Immature natural killer cell (primary cell): ENCODE measurements around the gene SH3PXD2A. TPM values are rescaled to one million over a fixed set of nuclear protein-coding genes. Genes with fewer than 3 reads are reported as not detected.
"Not testable (repeated sequence)": the region's sequence is repeated elsewhere in the genome, so short reads cannot be mapped to it uniquely, and the experiment has no call there.

Experiments
- DNase-seq, 3 donors: peaks; one replicate each; pipeline ENCODE4 v3.0.0; 2022; ENCODE audit warnings: mixed read lengths in 1 of 3
- H3K27ac Mint-ChIP-seq, 6 donors: one replicate each; pipeline ENCODE4 v1.8.0; 2020; ENCODE audit warnings: mixed read lengths in 6 of 6, mild to moderate bottlenecking in 5 of 6, inconsistent platforms in 4 of 6, moderate library complexity in 3 of 6
- H3K27me3 Mint-ChIP-seq, 3 donors: one replicate each; pipeline ENCODE4 v1.8.0; 2020 to 2021; ENCODE audit warnings: low read depth in 3 of 3, mild to moderate bottlenecking in 3 of 3, mixed read lengths in 3 of 3, moderate library complexity in 3 of 3, inconsistent platforms in 1 of 3
- H3K36me3 Mint-ChIP-seq, 3 donors: one replicate each; pipeline ENCODE4 v1.8.0; 2020; ENCODE audit warnings: mixed read lengths in 3 of 3, inconsistent platforms in 2 of 3, mild to moderate bottlenecking in 2 of 3
- H3K4me1 Mint-ChIP-seq, 2 donors: one replicate each; pipeline ENCODE4 v1.8.0; 2020; ENCODE audit warnings: inconsistent platforms in 2 of 2, mild to moderate bottlenecking in 2 of 2, mixed read lengths in 2 of 2, moderate library complexity in 1 of 2
- H3K4me3 Mint-ChIP-seq, 5 donors: one replicate each; pipeline ENCODE4 v1.8.0; 2020; ENCODE audit warnings: mild to moderate bottlenecking in 5 of 5, mixed read lengths in 5 of 5, inconsistent platforms in 3 of 5, moderate library complexity in 3 of 5
- H3K9me3 Mint-ChIP-seq, 6 donors: one replicate each; pipeline ENCODE4 v1.8.0; 2020; ENCODE audit warnings: mild to moderate bottlenecking in 6 of 6, mixed read lengths in 6 of 6, inconsistent platforms in 4 of 6, moderate library complexity in 3 of 6
- polyA plus RNA-seq, 3 donors: library from polyadenylated mRNA; unstranded; fragments of 300-500 nt; fragmentation: Illumina TruSeq; gene quantifications; one replicate each; pipeline ENCODE4 v1.2.3, GENCODE V29; 2021

SH3PXD2A gene
- polyA plus RNA-seq, 3 donors from 2014 or later: 0.07 to 0.43 TPM; not detected in 1

- peaks cover 0 to 1% (median 0%) of the 10 kb centered on the region in 6 donors for H3K9me3 Mint-ChIP-seq
- peaks cover 23 to 27% of the 10 kb centered on the region in 2 donors for H3K4me1 Mint-ChIP-seq
- H3K27me3 Mint-ChIP-seq: peaks cover 0 to 14% (median 2%) of the 10 kb centered on the region in 3 donors
- no peak for DNase-seq
- H3K27ac Mint-ChIP-seq: no peak overlapping the region
- no peaks in the 10 kb centered on the region for H3K36me3 Mint-ChIP-seq
- H3K4me3 Mint-ChIP-seq: peak overlapping the region in 2 of 5 donors; percentile 77
These were observed 186.0 kb downstream of the SH3PXD2A start for GRCh38 chr10:103669243-103669929.

DNA sequence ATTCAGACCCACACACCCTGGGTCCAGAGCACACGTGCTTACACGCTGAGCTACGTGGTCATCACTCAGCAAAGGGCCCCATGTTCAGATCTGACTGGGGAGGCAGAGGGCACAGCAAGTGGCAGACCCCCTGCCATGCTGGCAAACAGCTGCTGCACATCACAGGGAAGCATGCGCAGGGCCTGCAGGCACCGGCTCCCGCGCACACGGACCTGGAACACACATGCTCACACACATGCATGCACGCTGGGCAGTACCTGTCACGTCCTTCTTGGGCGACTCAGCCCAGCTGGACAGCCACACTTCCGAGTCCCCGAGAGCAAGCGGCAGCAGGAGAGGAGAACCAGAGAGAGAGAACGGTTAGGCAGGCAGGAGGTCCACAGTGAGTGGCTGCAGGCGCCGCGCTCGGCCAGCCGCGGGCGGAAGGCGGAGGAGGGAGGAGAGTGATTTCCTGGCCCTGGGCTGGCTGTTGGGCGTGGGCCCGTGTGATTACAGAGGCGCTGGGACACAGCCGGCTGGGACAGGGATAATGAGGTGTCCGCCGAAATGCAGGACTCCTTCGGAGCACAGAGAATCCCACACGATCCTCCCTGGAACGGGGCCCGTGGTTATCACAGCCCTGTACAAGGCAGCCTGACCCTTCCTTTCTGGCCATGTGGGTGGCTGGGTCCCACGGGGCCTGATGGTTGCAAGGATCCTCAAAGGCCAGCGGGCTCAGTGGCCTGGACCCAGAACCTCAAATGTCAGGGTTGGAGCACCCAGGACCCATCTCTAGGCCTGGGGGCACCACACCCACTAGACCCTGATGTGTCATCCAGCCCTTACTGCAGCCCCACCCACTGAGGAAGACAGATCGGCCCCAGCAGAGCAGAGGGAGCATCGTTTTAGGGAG, 186.8 kb downstream of the SH3PXD2A start:
- H3K27me3 Mint-ChIP-seq: peaks cover 0 to 10% (median 2%) of the 10 kb centered on the region in 3 donors

DNA sequence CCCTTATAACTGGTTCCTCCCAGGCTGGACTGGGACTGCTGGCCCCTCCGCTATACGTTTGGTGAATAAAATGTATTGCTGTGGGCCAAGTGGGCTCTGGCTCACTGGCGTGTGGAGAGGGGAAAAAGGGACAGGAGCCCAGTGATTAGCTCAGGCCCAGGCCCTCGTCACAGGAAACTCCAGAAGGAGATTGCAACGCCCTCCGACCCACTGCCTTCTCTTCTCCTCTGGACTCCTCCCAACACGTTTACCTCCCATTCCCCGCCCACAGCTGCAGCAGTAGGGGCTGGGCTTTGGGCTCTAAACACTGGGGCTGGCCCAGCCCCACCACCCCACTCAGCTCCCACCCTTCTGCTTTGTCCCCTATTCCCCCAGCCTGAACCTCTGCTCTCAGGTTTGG, 188.0 kb downstream of the SH3PXD2A start:
- Mint-ChIP-seq H3K27ac (no peak overlapping the region), H3K9me3 (peaks cover 0 to 1% (median 0%) of the 10 kb centered on the region in 6 donors), H3K36me3 (no peaks in the 10 kb centered on the region), H3K4me3 (no peak overlapping the region), H3K4me1 (peaks cover 28 to 33% of the 10 kb centered on the region in 2 donors), H3K27me3 (peaks cover 0 to 10% (median 2%) of the 10 kb centered on the region in 3 donors)
- no peak for DNase-seq

More for the DNA sequence above, 186.8 kb downstream of the SH3PXD2A start:
- H3K4me1 Mint-ChIP-seq: peaks cover 23 to 27% of the 10 kb centered on the region in 2 donors
- no peaks in the 10 kb centered on the region for H3K36me3 Mint-ChIP-seq
- peak overlapping the region; percentile 50 to 88 (median 77) for H3K4me3 Mint-ChIP-seq
- H3K9me3 Mint-ChIP-seq: peaks cover 0 to 1% (median 0%) of the 10 kb centered on the region in 6 donors
- peak overlapping the region in 3 of 6 donors; percentile 19 to 66 (median 23) for H3K27ac Mint-ChIP-seq
- DNase-seq: peak in 2 of 3 donors; percentile 8 to 14

DNA sequence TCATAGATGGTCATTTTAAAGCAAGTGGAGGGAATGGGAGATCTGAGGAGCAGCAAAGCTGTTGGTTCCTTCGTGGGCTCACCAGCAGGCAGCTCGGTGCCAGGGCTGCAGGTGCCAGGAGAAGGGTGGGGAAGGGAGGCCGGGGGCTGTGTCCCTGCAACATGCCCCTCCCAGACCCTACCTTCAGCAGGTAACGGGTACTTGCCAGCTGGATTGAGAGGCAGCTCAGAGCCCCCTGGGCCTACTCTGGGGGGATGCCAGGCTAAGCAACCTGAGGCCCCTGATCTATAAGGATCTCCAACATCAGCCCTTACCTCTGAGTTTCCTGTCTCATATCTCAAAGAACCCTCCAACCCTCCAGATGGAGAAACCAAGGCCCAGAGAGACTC, 188.6 kb downstream of the SH3PXD2A start:
- no peak overlapping the region for H3K4me3 Mint-ChIP-seq
- peak overlapping the region in 2 of 6 donors; percentile 36 to 71 for H3K27ac Mint-ChIP-seq
- H3K9me3 Mint-ChIP-seq: peaks cover 0 to 1% (median 0%) of the 10 kb centered on the region in 6 donors
- peaks cover 0 to 10% (median 2%) of the 10 kb centered on the region in 3 donors for H3K27me3 Mint-ChIP-seq
- DNase-seq: no peak
- H3K36me3 Mint-ChIP-seq: no peaks in the 10 kb centered on the region
- H3K4me1 Mint-ChIP-seq: peaks cover 28 to 33% of the 10 kb centered on the region in 2 donors

DNA sequence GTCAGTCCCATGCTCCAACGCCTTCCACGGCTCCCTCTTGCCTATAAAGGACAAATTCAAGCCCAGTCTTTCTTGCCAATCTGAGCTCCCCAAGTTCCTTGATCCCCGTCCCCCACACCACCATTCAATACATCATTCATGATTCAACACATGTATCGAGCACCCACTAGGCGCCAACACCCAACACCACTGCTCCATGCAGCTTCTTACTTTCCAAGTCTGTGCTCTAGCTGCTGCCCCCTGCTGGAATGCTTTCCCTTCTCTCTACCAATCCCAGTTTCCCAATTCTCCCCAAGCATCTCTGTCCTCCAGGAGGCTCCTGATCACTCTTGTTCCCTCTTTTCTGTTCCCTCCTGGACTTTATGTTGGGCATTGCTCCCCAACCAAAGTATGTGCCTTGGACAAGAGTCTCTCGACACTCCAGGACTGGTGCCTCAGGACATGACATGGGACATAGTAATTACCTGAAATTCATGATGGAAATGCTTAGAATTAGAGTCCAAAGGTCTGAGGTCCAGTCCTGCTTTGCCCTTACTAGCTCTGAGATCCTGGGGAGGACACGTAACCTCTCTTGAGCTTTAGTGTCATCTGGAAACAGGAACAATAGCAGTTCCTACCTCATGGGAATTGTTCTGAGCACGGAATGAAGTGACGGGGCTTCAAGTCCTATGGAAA, 189.2 kb downstream of the SH3PXD2A start:
- Mint-ChIP-seq H3K4me1 (peaks cover 28 to 33% of the 10 kb centered on the region in 2 donors), H3K9me3 (peaks cover 0 to 1% (median 0%) of the 10 kb centered on the region in 6 donors), H3K27ac (peak overlapping the region in 2 of 6 donors; percentile 36 to 48), H3K36me3 (no peaks in the 10 kb centered on the region), H3K27me3 (peaks cover 0 to 10% (median 2%) of the 10 kb centered on the region in 3 donors), H3K4me3 (no peak overlapping the region)
- DNase-seq: no peak

DNA sequence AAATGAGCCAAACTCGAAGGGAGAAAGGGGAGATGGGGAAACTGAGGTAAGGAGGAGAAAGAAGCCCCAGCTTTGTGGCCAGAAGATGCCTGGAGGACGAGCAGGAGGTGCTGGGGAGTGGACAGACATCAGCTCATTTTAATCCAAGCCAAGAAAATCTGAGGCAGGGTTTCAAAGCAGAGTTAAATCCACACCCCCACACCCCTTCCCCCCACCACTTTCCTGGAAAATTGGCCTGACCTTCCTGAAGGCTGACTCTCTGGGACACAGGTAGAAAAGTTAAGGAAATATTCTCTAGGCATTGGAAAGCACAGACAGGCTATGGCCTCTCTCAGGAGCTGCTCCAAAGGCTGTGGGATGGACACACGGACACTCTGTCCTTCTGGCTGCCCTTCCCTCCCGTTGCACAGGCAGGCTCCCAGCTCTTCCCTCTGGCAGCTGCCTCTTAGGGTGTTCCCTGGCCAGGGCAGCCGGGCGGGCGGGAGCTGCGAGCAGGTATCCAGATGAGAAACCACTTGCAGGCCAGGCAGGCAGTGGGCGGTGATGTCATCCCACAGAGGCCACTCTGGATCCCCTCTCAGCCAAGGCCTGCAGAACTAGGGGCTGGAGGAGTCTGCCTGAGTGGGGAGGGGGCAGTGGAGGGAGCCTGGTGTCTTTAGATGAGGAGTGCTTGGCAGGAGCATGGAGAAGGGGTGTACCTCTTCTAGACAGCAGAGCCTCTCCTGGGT, 190.1 kb downstream of the SH3PXD2A start:
- no peaks in the 10 kb centered on the region for H3K36me3 Mint-ChIP-seq
- H3K27me3 Mint-ChIP-seq: peaks cover 0 to 7% (median 2%) of the 10 kb centered on the region in 3 donors
- DNase-seq: no peak
- H3K4me3 Mint-ChIP-seq: peak overlapping the region in 1 of 5 donors; percentile 1
- peaks cover 28 to 38% of the 10 kb centered on the region in 2 donors for H3K4me1 Mint-ChIP-seq
- peak overlapping the region in 5 of 6 donors; percentile 54 to 78 (median 68) for H3K27ac Mint-ChIP-seq
- peaks cover 0 to 1% (median 0%) of the 10 kb centered on the region in 6 donors for H3K9me3 Mint-ChIP-seq

GRCh38 chr10:103663802-103664201, 191.6 kb downstream of the SH3PXD2A start:
- H3K27ac Mint-ChIP-seq: no peak overlapping the region
- no peaks in the 10 kb centered on the region for H3K36me3 Mint-ChIP-seq
- no peak for DNase-seq
- peaks cover 0 to 3% (median 2%) of the 10 kb centered on the region in 3 donors for H3K27me3 Mint-ChIP-seq
- peaks cover 29 to 39% of the 10 kb centered on the region in 2 donors for H3K4me1 Mint-ChIP-seq
- H3K9me3 Mint-ChIP-seq: peaks cover 0 to 1% (median 0%) of the 10 kb centered on the region in 6 donors
- H3K4me3 Mint-ChIP-seq: no peak overlapping the region

DNA sequence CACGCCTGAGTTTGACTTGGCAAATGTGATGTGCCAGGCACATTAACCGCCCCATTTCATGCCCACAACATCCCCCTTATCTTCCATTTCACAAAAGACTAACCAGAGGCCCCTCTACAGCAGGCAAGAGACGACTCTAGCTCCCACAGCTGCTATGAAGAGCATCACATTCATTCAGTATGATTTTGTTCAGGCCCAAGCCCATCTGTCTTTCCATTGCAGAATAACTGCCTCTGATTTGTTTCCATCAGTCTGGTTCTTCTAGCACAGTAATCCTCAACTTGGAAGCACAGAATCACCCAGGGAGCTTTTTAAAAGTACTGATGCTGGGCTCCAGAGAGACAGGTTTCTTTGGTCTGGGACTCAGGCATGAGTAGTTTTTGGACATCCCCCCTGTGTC, 192.1 kb downstream of the SH3PXD2A start:
- Mint-ChIP-seq H3K4me3 (peak overlapping the region; percentile 36 to 56 (median 42)), H3K4me1 (peaks cover 23 to 34% of the 10 kb centered on the region in 2 donors), H3K9me3 (no peaks in the 10 kb centered on the region), H3K27ac (peak overlapping the region in 5 of 6 donors; percentile 56 to 90 (median 60)), H3K36me3 (no peaks in the 10 kb centered on the region), H3K27me3 (peaks cover 0 to 2% (median 2%) of the 10 kb centered on the region in 3 donors)
- no peak for DNase-seq

DNA sequence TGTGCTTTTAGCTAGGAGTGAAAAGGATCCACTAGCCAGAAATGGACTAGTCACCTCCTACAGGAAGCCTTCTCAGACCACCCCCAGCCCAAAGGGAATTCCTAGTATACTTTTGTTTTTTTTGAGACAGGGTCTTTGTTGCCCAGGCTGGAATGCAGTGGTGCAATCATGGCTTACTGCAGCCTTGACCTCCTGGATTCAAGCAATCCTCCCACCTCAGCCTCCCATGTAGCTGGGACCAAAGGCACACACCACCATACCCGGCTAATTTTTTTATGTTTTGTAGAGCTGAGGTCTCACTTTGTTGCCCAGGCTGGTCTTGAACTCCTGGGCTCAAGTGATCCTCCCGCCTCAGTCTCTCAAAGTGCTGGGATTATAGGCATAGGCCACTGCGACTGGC, 192.7 kb downstream of the SH3PXD2A start:
- H3K4me3 Mint-ChIP-seq: peak overlapping the region in 2 of 5 donors; percentile 12 to 21
- H3K9me3 Mint-ChIP-seq, H3K27me3 Mint-ChIP-seq, DNase-seq, H3K36me3 Mint-ChIP-seq: not testable (repeated sequence)
- peaks cover 22 to 32% of the 10 kb centered on the region in 2 donors for H3K4me1 Mint-ChIP-seq
- peak overlapping the region in 2 of 6 donors; percentile 60 to 90 for H3K27ac Mint-ChIP-seq

DNA sequence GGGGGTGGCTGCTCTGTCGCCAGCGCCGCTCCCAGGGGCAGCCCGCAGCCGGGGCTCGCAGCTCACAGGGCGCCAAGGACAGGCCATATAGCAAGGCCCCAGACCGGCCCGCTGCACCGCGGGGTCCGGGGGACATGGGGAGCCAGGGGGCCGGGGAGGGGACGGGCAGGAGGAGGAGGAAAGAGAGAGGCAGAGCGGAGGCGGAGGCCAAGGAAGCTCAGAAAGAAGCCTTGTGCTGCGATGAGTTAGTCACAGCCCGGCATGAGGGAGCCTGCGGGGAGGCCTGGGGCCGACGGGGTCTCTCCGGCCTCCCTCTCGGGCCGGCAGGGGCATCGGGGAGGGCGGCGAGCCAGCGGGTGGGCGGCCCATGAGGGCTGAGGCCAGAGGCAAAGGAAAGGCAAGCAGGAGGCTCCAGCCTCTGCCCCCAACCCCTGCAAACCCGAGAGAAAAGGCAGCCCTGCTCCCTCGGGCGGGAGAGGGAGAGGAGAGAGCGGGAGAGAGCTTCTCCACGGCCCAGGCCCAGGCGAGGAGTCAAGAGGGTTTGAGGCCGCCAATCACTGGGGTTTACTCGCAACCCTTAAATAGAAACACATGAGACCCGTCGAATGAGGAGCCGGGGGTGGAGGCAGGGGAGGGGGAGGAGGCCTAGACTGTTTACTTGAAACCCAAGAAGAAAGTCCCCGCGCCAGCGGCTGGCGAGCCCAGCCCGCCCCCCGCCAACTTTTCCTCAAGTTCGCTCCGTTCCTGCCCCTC, 194.0 kb downstream of the SH3PXD2A start:
- peaks cover 0 to 6% (median 0%) of the 10 kb centered on the region in 3 donors for H3K36me3 Mint-ChIP-seq
- H3K4me1 Mint-ChIP-seq: peaks cover 22 to 31% of the 10 kb centered on the region in 2 donors
- no peaks in the 10 kb centered on the region for H3K9me3 Mint-ChIP-seq
- peak overlapping the region in 3 of 6 donors; percentile 61 to 83 (median 73) for H3K27ac Mint-ChIP-seq
- H3K27me3 Mint-ChIP-seq: peaks cover 0 to 2% (median 2%) of the 10 kb centered on the region in 3 donors
- peak overlapping the region; percentile 85 to 92 (median 91) for H3K4me3 Mint-ChIP-seq
- peak; percentile 29 to 42 (median 39) for DNase-seq

GRCh38 chr10:103660364-103661197, 194.8 kb downstream of the SH3PXD2A start:
- Mint-ChIP-seq H3K27ac (peak overlapping the region; percentile 83 to 94 (median 92)), H3K9me3 (no peaks in the 10 kb centered on the region), H3K4me1 (peaks cover 22 to 26% of the 10 kb centered on the region in 2 donors), H3K27me3 (no peaks in the 10 kb centered on the region), H3K36me3 (peaks cover 0 to 6% (median 0%) of the 10 kb centered on the region in 3 donors), H3K4me3 (peak overlapping the region; percentile 85 to 92 (median 91))
- DNase-seq: peak; percentile 19 to 26 (median 20)
